ENCODE measurements around the gene MAFG. TPM values are rescaled to one million over a fixed set of nuclear protein-coding genes. Genes with fewer than 3 reads are reported as not detected.

The MAFG gene
- total and polyA plus RNA-seq, 3 experiments from 2014 or later: 2.5 to 34.7 (median 28.4) TPM

GRCh38 chr17:81877569-81877968 is 50.0 kb downstream of the MAFG start:
- Mint-ChIP-seq H3K36me3 (peaks cover 0 to 31% (median 3%) of the 10 kb centered on the region in 3 donors), H3K4me1 (peaks cover 0 to 8% (median 4%) of the 10 kb centered on the region in 3 donors), H3K4me3 (no peak overlapping the region), H3K27ac (peak overlapping the region in 1 of 8 donors; percentile 63), H3K27me3 (no peaks in the 10 kb centered on the region), H3K9me3 (no peaks in the 10 kb centered on the region)
- peaks cover 5% of the 10 kb centered on the region for H3K36me3 ChIP-seq (ENCODE audit: insufficient read depth, low read length)
- H3K27ac ChIP-seq (ENCODE audit: low read depth, low read length): no peak overlapping the region
- no peaks in the 10 kb centered on the region for H3K27me3 ChIP-seq (ENCODE audit: insufficient read depth, low read length, poor library complexity, severe bottlenecking)
- peaks cover 7% of the 10 kb centered on the region for H3K4me1 ChIP-seq (ENCODE audit: insufficient read depth, low read length)
- H3K9me3 ChIP-seq (ENCODE audit: low read length): no peaks in the 10 kb centered on the region
- ChIA-PET POLR2A (no interaction called here), CTCF (interaction anchor here (0.7 kb wide), 1 partner anchor 283 kb away, joined by 3 read pairs; no protein-coding TSS in a partner anchor)
- no peak overlapping the region for H3K4me3 ChIP-seq (ENCODE audit: low read length)
- no peak for DNase-seq

- Histone ChIP-seq H3K36me3 (ENCODE audit: insufficient read depth, low read length) (peaks cover 21% of the 10 kb centered on the region), H3K9me3 (ENCODE audit: low read length) (no peaks in the 10 kb centered on the region), H3K27me3 (ENCODE audit: insufficient read depth, low read length, poor library complexity, severe bottlenecking) (no peaks in the 10 kb centered on the region), H3K27ac (ENCODE audit: low read depth, low read length) (peak overlapping the region; percentile 98), H3K4me1 (ENCODE audit: insufficient read depth, low read length) (peaks cover 42% of the 10 kb centered on the region), H3K4me3 (ENCODE audit: low read length) (peak overlapping the region; percentile 90)
- H3K4me1 Mint-ChIP-seq: peaks cover 23 to 50% (median 25%) of the 10 kb centered on the region in 3 donors
- H3K4me3 Mint-ChIP-seq: peak overlapping the region; percentile 81 to 94 (median 88)
- peak; percentile 95 to 98 (median 95) for DNase-seq
- H3K9me3 Mint-ChIP-seq: no peaks in the 10 kb centered on the region
- peaks cover 0 to 32% (median 2%) of the 10 kb centered on the region in 3 donors for H3K36me3 Mint-ChIP-seq
- ChIA-PET CTCF (interaction anchor here (1.4 to 1.5 kb wide), 2 partner anchors 46 to 88 kb away, joined by 3 read pairs; no protein-coding TSS in a partner anchor), POLR2A (interaction anchor here (0.6 to 3.1 kb wide), 5 partner anchors 10 to 218 kb away, joined by 3 to 32 read pairs (median 8); partner anchors contain the start of genes ALYREF, ANAPC11, MAFG and MRPL12)
- peak overlapping the region; percentile 90 to 98 (median 94) for H3K27ac Mint-ChIP-seq
- H3K27me3 Mint-ChIP-seq: peaks cover 0 to 3% of the 10 kb centered on the region in 2 donors
Measured at GRCh38 chr17:81871387-81872230, 55.9 kb downstream of the MAFG start.

- CTCF ChIA-PET: interaction anchor here (1.5 kb wide), 1 partner anchor 88 kb away, joined by 3 read pairs; no protein-coding TSS in a partner anchor
Measured at GRCh38 chr17:81870981-81871386, 56.6 kb downstream of the MAFG start, which contains the start of gene ARHGDIA. TSS of gene ARHGDIA (minus strand) at chr17:81871337. CDS start at chr17:81869930, 1,407 bp downstream.

GRCh38 chr17:81870131-81870980 is 57.2 kb downstream of the MAFG start:
- peaks cover 21% of the 10 kb centered on the region for H3K36me3 ChIP-seq (ENCODE audit: insufficient read depth, low read length)
- H3K4me3 Mint-ChIP-seq: peak overlapping the region; percentile 82 to 92 (median 88)
- peak overlapping the region; percentile 84 for H3K4me3 ChIP-seq (ENCODE audit: low read length)
- peak overlapping the region; percentile 96 for H3K27ac ChIP-seq (ENCODE audit: low read depth, low read length)
- no peaks in the 10 kb centered on the region for H3K27me3 ChIP-seq (ENCODE audit: insufficient read depth, low read length, poor library complexity, severe bottlenecking)
- H3K4me1 ChIP-seq (ENCODE audit: insufficient read depth, low read length): peaks cover 50% of the 10 kb centered on the region
- H3K27ac Mint-ChIP-seq: peak overlapping the region; percentile 88 to 99 (median 93)
- peaks cover 0 to 3% of the 10 kb centered on the region in 2 donors for H3K27me3 Mint-ChIP-seq
- H3K9me3 Mint-ChIP-seq: no peaks in the 10 kb centered on the region
- H3K36me3 Mint-ChIP-seq: peaks cover 0 to 34% (median 2%) of the 10 kb centered on the region in 3 donors
- ChIA-PET POLR2A (interaction anchor here (0.5 to 3.1 kb wide), 9 partner anchors 9 to 228 kb away, joined by 3 to 32 read pairs (median 5); partner anchors contain the start of genes CENPX, FASN, LRRC45 and MAFG), CTCF (interaction anchor here (1.2 to 1.8 kb wide), 4 partner anchors 9 to 89 kb away, joined by 3 to 5 read pairs (median 4); partner anchors contain the start of genes MAFG and P4HB)
- DNase-seq: peak; percentile 28 to 69 (median 47)
- peaks cover 23 to 55% (median 25%) of the 10 kb centered on the region in 3 donors for H3K4me1 Mint-ChIP-seq
- no peaks in the 10 kb centered on the region for H3K9me3 ChIP-seq (ENCODE audit: low read length)

More at GRCh38 chr17:81870981-81871386, 56.6 kb downstream of the MAFG start, which contains the start of gene ARHGDIA:
- DNase-seq: no peak
- H3K27ac ChIP-seq (ENCODE audit: low read depth, low read length): peak within 1 kb of the TSS; percentile 98
- H3K27me3 Mint-ChIP-seq: peaks cover 0 to 3% of the 10 kb centered on the region in 2 donors
- peaks cover 48% of the 10 kb centered on the region for H3K4me1 ChIP-seq (ENCODE audit: insufficient read depth, low read length)
- peaks cover 0 to 32% (median 2%) of the 10 kb centered on the region in 3 donors for H3K36me3 Mint-ChIP-seq
- peak within 1 kb of the TSS; percentile 90 for H3K4me3 ChIP-seq (ENCODE audit: low read length)
- H3K27me3 ChIP-seq (ENCODE audit: insufficient read depth, low read length, poor library complexity, severe bottlenecking): no peaks in the 10 kb centered on the region
- POLR2A ChIA-PET: interaction anchor here (0.5 to 3.1 kb wide), 6 partner anchors 10 to 168 kb away, joined by 4 to 32 read pairs (median 6); partner anchors contain the start of genes MAFG, MRPL12 and P4HB
- no peaks in the 10 kb centered on the region for H3K9me3 ChIP-seq (ENCODE audit: low read length)
- H3K27ac Mint-ChIP-seq: peak within 1 kb of the TSS; percentile 93 to 99 (median 96)
- H3K36me3 ChIP-seq (ENCODE audit: insufficient read depth, low read length): peaks cover 21% of the 10 kb centered on the region
- peak within 1 kb of the TSS; percentile 86 to 94 (median 89) for H3K4me3 Mint-ChIP-seq
- H3K9me3 Mint-ChIP-seq: no peaks in the 10 kb centered on the region
- H3K4me1 Mint-ChIP-seq: peaks cover 23 to 53% (median 25%) of the 10 kb centered on the region in 3 donors

GRCh38 chr17:81869221-81870130 is 58.1 kb downstream of the MAFG start:
- no peaks in the 10 kb centered on the region for H3K9me3 ChIP-seq (ENCODE audit: low read length)
- Mint-ChIP-seq H3K9me3 (no peaks in the 10 kb centered on the region), H3K4me3 (peak overlapping the region; percentile 82 to 92 (median 88)), H3K27me3 (peaks cover 0 to 3% of the 10 kb centered on the region in 2 donors), H3K4me1 (peaks cover 23 to 54% (median 25%) of the 10 kb centered on the region in 3 donors), H3K36me3 (peaks cover 0 to 34% (median 2%) of the 10 kb centered on the region in 3 donors), H3K27ac (peak overlapping the region; percentile 88 to 99 (median 93))
- peak in 3 of 5 donors; percentile 21 to 39 (median 21) for DNase-seq
- H3K4me3 ChIP-seq (ENCODE audit: low read length): peak overlapping the region; percentile 84
- CTCF ChIA-PET: interaction anchor here (0.7 to 1.8 kb wide), 11 partner anchors 9 to 90 kb away, joined by 3 to 5 read pairs (median 3); partner anchors contain the start of genes MAFG, P4HB and PPP1R27
- peaks cover 50% of the 10 kb centered on the region for H3K4me1 ChIP-seq (ENCODE audit: insufficient read depth, low read length)
- no peaks in the 10 kb centered on the region for H3K27me3 ChIP-seq (ENCODE audit: insufficient read depth, low read length, poor library complexity, severe bottlenecking)
- H3K27ac ChIP-seq (ENCODE audit: low read depth, low read length): peak overlapping the region; percentile 96
- POLR2A ChIA-PET: interaction anchor here (0.6 to 3.1 kb wide), 8 partner anchors 8 to 229 kb away, joined by 3 to 32 read pairs (median 6); partner anchors contain the start of genes CENPX, FASN, LRRC45 and MAFG
- peaks cover 21% of the 10 kb centered on the region for H3K36me3 ChIP-seq (ENCODE audit: insufficient read depth, low read length)

GRCh38 chr17:81868674-81869220 is 58.8 kb downstream of the MAFG start:
- peaks cover 22% of the 10 kb centered on the region for H3K36me3 ChIP-seq (ENCODE audit: insufficient read depth, low read length)
- H3K9me3 ChIP-seq (ENCODE audit: low read length): no peaks in the 10 kb centered on the region
- peaks cover 0 to 3% of the 10 kb centered on the region in 2 donors for H3K27me3 Mint-ChIP-seq
- peak overlapping the region in 2 of 7 donors; percentile 88 to 92 for H3K4me3 Mint-ChIP-seq
- H3K4me1 Mint-ChIP-seq: peaks cover 23 to 59% (median 26%) of the 10 kb centered on the region in 3 donors
- no peaks in the 10 kb centered on the region for H3K27me3 ChIP-seq (ENCODE audit: insufficient read depth, low read length, poor library complexity, severe bottlenecking)
- no peaks in the 10 kb centered on the region for H3K9me3 Mint-ChIP-seq
- peak overlapping the region in 3 of 8 donors; percentile 17 to 99 (median 61) for H3K27ac Mint-ChIP-seq
- H3K4me3 ChIP-seq (ENCODE audit: low read length): no peak overlapping the region
- H3K36me3 Mint-ChIP-seq: peaks cover 0 to 34% (median 2%) of the 10 kb centered on the region in 3 donors
- peaks cover 50% of the 10 kb centered on the region for H3K4me1 ChIP-seq (ENCODE audit: insufficient read depth, low read length)
- DNase-seq: no peak
- H3K27ac ChIP-seq (ENCODE audit: low read depth, low read length): no peak overlapping the region
- POLR2A ChIA-PET: no interaction called here
- CTCF ChIA-PET: interaction anchor here (0.7 to 1.8 kb wide), 7 partner anchors 9 to 51 kb away, joined by 3 to 5 read pairs (median 3); partner anchors contain the start of gene PPP1R27
